ENCODE measurements around the gene FBLN5.

The FBLN5 gene

DNA sequence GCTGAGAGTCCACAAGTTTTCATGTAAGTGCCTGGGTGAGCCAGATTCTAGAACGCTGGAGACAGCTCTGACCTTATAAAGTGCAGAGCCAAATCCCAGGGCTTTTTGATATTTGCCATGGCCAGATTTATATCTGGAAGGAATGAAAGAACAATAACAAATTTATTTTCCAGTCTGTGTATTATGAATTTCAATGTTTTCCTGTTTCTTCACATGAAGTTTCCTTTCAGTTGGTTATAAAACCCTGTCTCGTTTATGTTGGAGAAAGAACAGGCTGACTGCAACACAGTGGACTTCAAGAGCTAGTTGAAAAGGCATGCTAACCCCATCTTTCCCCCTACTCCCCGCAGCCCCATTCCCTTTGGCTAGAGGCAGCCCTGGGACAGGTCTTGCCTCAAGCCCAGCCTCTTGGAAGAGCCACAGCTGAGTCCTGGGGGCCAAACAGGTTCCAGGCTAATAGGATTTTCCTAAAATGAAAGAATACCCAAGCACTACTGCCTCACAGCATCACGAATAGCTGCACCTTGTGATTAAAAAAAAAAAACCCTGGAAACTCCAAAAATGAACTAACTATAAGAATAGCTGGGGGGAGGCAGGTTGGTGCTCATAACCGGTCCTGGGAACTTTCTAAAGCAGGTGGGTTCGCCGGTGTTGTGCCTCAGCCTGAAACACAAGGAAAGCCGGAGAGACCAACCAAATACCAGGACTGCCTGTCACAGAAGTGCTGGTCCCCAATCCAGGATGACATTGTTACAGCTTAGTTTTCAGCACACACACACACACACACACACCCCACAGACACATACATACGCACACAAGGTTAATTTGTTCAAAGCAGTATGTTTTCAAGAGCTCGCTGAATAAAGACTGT, 1.5 kb downstream of the FBLN5 start:
- no peak for DNase-seq

GRCh38 chr14:91942946-91943345, 4.5 kb downstream of the FBLN5 start:
- no peak for DNase-seq

DNA sequence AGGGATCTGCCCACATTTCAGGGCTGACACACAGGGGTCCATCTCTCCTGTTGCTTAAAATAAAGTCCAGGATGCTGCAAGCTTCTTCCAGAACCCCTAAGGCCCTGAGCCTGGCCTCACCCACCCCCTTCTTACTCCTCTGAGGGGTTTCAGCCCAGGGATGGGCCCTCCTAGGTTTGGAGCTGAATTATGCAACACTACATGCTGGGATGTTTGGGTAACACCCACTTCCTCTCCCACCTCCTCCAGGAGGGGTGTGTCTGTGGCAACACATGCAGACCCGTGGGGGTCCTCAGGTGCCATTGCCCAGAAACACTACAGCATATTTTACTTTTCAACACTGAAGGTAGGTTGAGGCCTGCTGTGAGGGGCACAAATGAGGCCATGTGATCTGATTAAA, 5.4 kb downstream of the FBLN5 start:
- no peak for DNase-seq

DNA sequence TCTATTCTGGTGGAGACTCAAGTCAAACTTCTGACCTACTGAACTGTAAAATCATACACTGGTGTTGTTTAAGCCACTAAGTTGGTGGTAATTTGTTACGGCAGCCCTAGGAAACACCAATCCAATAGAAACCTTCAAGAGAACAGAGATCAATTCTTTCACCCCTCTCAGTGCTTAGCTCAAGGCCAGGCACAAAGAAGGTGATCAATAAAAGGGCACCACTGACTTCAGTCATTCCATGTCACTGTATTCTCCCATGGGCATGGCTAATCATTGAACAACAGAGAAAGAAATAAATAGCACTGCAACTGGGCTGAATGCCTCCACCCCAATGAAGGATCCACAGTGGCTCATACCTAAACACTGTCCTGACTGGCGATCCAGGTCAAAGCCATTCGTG, 7.3 kb downstream of the FBLN5 start:
- DNase-seq: no peak

- DNase-seq: no peak
Measured at GRCh38 chr14:91935586-91935985, 11.9 kb downstream of the FBLN5 start.

- DNase-seq: no peak
Measured at GRCh38 chr14:91934554-91935285, 12.8 kb downstream of the FBLN5 start.

GRCh38 chr14:91931478-91932088, 15.9 kb downstream of the FBLN5 start:
- DNase-seq: no peak

GRCh38 chr14:91929700-91930099, 17.8 kb downstream of the FBLN5 start:
- no peak for DNase-seq

DNA sequence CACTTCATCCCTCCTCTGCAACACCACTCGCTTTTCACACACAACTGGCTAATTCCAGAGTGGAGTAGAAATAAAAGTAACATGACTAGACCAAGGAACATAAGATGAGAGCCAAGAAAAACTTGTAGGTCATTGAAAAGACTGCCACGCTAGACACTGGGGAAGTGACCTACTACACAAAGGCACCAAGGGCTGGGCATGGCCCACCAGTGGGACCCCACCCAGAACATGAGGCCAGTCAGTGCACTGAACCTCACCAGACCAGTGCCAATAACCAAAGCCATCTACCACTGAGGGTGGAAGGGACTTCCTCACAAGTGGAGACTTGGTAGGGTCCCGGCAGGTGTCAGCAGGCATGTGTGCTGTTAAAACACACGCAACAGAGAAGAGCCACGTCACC, 19.7 kb downstream of the FBLN5 start:
- DNase-seq: no peak

DNA sequence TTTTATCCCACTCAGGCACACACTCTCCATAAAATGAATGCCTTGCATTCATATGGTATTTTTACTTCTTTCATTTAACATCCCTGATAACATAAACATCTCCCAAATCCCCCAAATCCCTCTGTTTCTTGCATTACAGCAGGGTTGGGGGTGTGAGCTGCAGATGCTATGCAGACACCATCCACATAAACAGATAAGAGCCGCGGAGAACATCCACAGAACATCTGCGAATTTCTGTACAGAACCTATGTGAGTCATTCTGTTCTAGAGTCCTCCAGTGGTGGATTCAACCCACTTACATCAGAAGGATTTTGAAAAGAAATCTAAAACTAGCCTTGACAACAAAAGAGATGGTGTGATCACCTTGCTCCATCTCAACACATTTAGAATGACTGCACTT, 20.3 kb downstream of the FBLN5 start:
- DNase-seq: no peak

GRCh38 chr14:91926131-91926890, 21.2 kb downstream of the FBLN5 start:
- DNase-seq: no peak

GRCh38 chr14:91925727-91926121, 21.8 kb downstream of the FBLN5 start:
- DNase-seq: no peak

- no peak for DNase-seq
Measured at GRCh38 chr14:91925001-91925726, 22.3 kb downstream of the FBLN5 start.

- no peak for DNase-seq
Measured at GRCh38 chr14:91920526-91920925, 27.0 kb downstream of the FBLN5 start.

- DNase-seq: no peak
Measured at GRCh38 chr14:91919814-91920213, 27.7 kb downstream of the FBLN5 start.

DNA sequence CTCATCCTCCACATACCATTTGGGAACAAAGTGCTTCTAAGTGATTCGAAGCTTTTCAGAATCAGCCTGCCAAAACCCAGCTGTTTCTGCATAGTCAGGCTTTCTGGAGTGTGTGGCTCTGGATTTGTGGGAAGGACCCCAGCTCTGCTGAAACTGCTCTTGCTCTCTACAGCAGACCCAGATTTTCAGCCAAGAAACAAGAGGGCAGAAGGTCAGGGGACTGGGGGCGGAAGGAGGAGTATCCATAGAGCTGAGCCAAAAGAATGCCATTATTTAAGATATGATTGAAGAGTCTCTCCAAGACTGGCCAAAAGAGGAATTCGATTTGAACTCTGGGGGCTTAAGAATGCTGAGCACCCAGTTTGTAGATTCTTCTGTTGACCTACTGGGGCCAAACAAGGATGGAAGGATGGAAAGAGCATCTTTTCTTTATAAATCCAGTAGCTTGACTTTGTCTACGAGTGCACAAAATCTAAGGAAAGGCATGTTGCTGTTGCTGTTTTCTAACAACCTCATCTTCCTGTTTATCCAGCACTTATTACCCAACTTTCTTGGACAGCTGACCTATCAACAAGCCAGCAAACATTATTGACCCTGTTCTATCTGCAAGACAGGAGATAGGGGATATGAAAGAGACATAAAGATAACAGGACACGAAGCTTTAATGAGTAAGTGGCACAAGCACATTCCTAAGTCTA, 29.2 kb downstream of the FBLN5 start:
- DNase-seq: no peak

DNA sequence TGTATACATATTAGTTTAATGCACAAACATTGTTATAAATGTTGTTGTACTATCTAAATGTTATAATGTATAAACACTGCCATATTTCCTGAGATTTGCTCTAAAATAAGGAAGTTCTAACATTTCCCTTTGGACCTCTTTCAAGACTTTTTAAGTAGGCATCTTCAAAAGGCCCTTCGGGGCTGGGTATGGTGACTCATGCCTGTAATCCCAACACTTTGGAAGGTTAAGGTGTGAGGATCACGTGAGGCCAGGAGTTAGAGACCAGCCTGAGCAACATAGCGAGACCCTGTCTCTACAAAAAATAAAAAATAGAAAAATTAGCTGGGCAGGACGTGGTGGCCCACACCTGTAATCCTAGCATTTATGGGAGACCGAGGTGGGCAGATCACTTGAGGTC, 35.5 kb downstream of the FBLN5 start:
- no peak for DNase-seq

DNA sequence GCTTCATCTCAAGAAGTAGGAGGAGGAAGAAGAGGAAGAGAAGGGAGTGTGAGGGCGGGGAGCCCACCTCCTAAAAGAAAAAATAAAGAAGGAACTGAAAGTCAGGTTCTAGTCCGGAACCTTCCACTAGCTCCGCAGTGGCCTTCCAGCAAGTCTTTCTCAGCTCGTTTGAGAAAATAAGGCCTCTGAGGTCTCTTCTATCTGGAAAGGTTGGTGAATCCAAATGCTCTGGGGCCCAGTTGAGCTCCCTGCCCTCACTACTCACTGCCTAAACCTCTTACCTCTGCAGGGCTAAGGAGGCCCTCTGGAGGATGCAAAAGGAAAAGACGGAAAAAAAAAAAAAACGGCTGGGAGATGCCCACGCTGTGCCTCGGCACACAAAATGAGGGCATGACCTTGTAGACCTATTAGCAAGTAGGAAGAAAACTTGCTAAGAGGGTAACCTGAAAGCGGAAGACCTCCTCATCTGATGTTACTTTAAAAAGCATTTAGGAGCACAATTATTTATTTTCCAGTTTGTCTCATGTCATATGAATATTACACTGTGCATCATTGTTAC, 35.9 kb downstream of the FBLN5 start:
- DNase-seq: peak; percentile 53

- no peak for DNase-seq
Measured at GRCh38 chr14:91910196-91910595, 37.3 kb downstream of the FBLN5 start.

DNA sequence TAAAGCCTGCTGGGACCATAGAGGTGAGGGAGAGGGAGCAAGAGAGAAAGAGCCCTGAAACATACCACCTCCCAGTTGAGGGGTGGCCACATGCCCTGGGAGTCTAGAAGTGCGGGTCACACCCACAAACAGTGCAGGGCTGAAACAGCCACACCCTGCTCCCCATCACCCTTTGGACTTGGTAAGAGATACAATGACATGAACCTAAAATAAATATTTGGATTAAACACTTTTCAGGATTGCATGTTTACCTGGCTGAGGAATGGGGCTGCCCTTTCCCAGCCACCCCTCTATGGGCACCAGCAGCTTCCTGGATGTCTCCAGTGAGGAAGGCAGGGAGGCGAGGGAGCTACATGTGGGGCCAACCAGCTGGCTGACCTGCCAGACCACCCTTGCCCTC, 41.1 kb downstream of the FBLN5 start:
- DNase-seq: no peak

DNA sequence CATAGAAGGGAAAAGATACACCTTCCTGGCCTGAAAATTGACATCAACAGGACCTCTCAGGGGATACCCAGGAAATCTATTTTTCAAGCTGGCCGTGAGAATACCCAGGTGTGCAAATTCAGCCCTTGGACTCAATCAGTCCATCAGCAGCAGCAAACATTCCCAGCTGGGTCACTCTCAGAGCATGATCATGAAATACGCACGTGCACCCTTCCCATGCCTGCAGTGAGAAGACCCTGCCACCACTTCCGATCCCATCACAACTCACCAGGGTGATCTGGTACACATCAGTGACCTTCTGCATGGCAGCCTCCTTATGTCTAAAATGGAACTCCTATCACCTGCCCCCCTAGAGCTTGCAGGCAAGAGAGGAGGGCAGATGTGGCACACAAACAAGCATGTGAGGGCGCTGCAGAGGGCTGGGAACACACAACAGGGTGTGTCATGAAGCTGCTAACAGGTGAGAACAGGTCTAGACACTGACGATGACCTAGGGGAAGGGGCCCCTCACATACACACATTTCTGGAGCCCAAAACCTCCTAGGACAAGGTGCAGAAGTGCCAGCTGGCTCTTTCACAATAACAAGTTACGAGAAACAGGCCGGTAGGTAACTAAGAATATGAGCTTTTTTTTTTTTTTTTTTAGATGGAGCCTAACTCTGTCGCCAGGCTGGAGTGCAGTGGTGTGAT, 42.4 kb downstream of the FBLN5 start:
- DNase-seq: no peak

Data from 8988T (cell line).